C4-2B (cell line): ENCODE measurements around the gene DUS3L.
"Not testable (repeated sequence)": the region's sequence is repeated elsewhere in the genome, so short reads cannot be mapped to it uniquely, and the experiment has no call there.

Experiments
- H3K27ac ChIP-seq: fragments of 450-650 bp; 2 replicates; pipeline ENCODE4 v1.5.1; 2017
- ZFX ChIP-seq: fragments of 450-650 bp; IDR thresholded peaks from 2 replicates; pipeline ENCODE4 v1.6.1; 2017
- TF ChIP-seq, protein P1 (sequence below): fragments of 450-650 bp; conservative IDR thresholded peaks from 2 replicates; pipeline ENCODE4 v1.5.1; 2017; ENCODE audit warnings: mild to moderate bottlenecking

DUS3L gene

DNA sequence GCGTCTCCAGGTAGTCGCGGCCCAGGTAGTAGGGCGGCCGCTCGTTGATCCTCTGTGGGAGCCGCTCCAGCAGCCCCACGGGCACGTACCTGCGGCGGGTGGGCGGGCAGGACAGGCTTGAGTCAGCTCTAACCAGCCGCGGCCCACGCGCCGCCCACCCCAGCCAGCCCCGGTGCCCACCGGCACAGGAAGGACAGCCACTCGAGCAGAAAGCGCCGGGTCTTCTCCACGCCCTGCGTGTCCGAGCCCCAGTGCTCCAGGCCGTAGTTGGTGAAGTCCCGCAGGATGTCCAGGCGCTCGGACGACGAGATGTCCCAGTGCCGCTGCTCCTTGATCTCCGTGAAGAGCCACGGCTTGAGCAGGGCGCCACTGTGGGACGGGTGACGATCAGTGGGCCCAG, 5.5 kb downstream of the DUS3L start:
- H3K27ac ChIP-seq, result no peak overlapping the region

DNA sequence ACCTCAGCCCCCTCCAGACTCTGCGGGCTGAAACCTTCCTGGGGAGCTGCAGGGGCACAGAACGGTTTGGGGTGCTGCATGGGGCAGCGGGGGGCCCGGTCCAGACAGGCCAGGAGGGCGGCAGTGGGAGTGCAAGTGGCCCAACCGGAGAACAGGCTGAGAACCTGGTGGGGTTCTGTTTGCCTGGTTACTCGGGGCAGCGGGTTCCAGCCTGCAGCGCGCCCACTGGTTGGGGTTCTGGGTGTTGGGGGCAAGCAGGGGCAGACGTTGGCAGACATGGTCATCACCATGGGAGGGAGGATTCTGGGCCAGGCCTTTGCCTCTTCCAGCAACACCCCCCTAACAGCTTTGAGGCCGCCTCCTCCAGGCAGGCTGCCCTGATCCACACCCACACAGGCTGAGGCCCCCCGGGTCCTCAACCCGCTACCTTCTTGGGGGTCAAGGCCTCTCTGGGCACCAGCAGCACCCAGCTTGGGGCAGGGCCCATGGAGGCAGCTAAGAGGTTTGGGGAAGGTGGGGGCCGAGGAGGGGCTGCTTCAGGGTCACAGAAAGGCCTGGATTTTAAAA, 6.3 kb downstream of the DUS3L start, which contains the start of gene PRR22:
PRR22 (minus strand) TSS at position 166 of the 567 bp plus-strand sequence; CDS start at position 80, 86 bp downstream.
- no peak within 1 kb of the TSS for H3K27ac ChIP-seq
- TF ChIP-seq, protein P1, sequence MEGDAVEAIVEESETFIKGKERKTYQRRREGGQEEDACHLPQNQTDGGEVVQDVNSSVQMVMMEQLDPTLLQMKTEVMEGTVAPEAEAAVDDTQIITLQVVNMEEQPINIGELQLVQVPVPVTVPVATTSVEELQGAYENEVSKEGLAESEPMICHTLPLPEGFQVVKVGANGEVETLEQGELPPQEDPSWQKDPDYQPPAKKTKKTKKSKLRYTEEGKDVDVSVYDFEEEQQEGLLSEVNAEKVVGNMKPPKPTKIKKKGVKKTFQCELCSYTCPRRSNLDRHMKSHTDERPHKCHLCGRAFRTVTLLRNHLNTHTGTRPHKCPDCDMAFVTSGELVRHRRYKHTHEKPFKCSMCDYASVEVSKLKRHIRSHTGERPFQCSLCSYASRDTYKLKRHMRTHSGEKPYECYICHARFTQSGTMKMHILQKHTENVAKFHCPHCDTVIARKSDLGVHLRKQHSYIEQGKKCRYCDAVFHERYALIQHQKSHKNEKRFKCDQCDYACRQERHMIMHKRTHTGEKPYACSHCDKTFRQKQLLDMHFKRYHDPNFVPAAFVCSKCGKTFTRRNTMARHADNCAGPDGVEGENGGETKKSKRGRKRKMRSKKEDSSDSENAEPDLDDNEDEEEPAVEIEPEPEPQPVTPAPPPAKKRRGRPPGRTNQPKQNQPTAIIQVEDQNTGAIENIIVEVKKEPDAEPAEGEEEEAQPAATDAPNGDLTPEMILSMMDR, result no peak
- no peak for TF ChIP-seq ZFX

More for the DNA sequence above, 5.5 kb downstream of the DUS3L start:
- TF ChIP-seq ZFX, result no peak
- TF ChIP-seq, protein P1, result no peak

- TF ChIP-seq, protein P1, result no peak
- TF ChIP-seq ZFX, result no peak
Observed at GRCh38 chr19:5782945-5783919, 7.7 kb downstream of the DUS3L start.

DNA sequence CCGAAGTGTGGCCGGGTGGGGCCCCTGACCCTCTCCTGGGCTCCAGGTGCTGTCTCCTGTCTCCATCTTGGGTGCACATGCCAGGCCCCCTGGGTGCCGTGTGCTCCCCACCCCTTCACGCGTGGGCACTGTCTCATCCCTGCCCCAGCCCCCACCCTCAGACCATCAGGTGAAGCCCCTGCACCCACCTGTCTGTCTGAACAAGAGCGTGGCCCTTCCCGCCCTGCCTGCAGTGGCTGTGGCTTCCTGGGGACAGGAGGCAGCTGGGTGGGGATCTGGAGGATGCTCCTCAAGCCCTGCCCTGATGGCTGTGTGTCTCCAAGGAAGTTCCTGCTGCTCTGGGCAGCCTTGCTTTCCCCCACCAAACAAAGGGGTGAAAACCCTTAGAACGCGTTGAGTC, 8.6 kb downstream of the DUS3L start:
- TF ChIP-seq, protein P1, result no peak
- TF ChIP-seq ZFX, result no peak
- no peak overlapping the region for H3K27ac ChIP-seq

More at GRCh38 chr19:5782945-5783919, 7.7 kb downstream of the DUS3L start:
- H3K27ac ChIP-seq, result no peak overlapping the region

- H3K27ac ChIP-seq, result not testable (repeated sequence)
Observed at GRCh38 chr19:5780916-5781315, 10.0 kb downstream of the DUS3L start.

- H3K27ac ChIP-seq, result no peak overlapping the region
- TF ChIP-seq, protein P1, result no peak
- TF ChIP-seq ZFX, result no peak
Observed at GRCh38 chr19:5778402-5778801, 12.6 kb downstream of the DUS3L start.

DNA sequence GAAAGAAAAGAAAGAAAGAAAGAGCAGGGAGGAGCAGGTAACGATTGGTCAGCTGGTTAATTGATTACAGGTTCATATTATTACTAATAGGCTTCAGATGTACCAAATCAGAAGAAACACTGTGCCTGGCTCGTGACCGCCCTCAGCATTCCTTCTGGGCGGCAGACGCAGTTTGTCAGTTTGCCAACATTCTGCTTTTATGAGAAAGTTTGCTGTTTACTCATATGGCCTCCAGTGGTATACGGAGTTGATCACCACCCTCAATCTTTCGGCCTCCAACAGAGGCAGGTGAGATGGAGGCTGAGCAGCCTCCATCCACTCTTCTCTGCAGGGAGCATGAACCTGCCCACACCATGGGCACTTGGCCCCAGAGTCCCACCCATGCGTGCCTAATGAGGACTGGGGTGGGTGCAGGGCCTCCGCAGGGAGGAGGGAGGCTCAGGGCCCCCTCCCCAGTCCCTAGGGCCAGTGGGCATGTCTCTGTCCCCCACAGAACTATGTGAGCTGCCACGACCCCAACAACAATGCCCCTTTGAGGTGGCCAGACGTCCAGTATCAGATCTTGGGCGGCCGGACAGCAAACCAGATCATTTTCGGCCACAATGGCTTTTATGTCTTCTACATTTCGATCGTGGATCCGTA, 15.2 kb downstream of the DUS3L start:
- no peak overlapping the region for H3K27ac ChIP-seq

More for the DNA sequence above, 15.2 kb downstream of the DUS3L start:
- no peak for TF ChIP-seq ZFX
- TF ChIP-seq, protein P1, result no peak
